NCI-H526 (cell line): ENCODE measurements around the gene HMMR.
A peak's percentile ranks its signal among the peaks of the same experiment; 100 is the strongest.
"Not testable (repeated sequence)": the region's sequence is repeated elsewhere in the genome, so short reads cannot be mapped to it uniquely, and the experiment has no call there.

Experiments
- DNase-seq, 2 experiments: peaks; one replicate each; lab custom pipeline; 2025; lab: John Stamatoyannopoulos, UW

The HMMR gene

DNA sequence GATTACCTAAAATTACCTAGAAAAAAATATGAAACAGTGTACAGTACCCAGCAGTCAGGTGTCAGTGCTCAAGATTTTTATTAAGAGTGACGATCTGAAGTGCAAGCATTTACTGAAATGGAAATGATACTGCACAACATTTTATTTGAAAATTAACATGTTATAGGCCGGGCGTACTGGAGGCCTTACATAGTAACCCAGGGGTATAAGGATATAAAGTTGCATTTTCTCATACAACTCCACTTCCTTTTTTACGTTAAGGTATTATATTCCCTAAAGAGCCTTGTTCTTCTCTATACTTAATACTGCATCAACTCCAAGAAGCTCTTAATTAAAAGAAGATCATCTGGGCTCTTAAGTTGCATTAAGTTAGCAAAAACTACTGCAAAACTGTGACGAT lies 48.3 kb downstream of the HMMR start:
- DNase-seq: no peak

DNA sequence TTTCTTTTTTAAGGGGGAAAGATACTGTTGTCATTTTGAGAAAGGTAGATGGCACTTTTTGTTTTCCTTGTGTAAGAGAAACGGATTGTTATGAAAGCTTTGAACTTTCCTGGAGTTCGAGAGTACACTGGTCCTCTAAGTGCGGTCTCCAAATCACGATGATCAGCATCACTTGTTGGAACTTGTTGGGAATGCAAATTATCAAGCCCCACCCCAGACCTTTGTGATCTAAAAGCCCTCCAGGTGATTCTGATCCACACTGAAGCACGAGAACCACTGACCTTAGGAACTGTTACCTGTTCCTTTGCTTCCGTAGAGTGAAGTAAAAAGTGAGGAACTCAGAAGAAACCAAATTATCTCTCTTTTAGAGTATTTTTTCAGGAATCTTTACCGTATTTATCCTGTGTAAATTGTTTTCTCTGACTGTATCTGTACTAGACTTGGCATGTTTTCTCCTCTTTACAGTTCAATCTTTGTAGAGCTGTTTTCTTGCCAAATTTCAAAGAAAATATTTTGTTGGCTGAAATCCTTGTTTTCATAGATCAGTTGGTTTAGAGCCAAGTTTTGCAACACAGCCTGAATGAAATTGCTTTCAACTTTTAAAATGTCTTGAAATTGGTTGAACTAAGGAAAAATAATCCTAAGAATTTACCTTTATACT lies 49.0 kb downstream of the HMMR start:
- peak; percentile 21 to 70 for DNase-seq

DNA sequence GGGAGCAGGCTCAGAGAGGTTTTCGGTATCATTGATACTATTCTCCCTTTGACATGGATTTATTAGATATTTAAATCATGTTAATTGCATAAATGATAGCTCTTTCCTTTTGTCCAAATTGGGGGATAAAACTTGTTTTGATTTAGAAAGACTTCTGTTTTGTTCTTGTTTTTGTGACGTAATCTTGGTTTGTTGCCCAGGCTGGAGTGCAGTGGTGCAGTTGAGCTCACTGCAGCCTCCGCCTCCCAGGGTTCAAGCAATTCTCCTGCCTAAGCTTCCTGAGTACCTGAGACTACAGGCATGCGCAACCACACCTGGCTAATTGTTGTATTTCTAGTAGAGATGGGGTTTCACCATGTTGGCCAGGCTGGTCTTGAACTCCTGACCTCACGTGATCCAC lies 52.1 kb downstream of the HMMR start:
- no peak for DNase-seq

- no peak for DNase-seq
These were observed 64.7 kb downstream of the HMMR start for GRCh38 chr5:163525096-163525495.

GRCh38 chr5:163529698-163530097 lies 69.3 kb downstream of the HMMR start:
- no peak for DNase-seq

GRCh38 chr5:163531272-163531671 lies 70.8 kb downstream of the HMMR start:
- no peak for DNase-seq

DNA sequence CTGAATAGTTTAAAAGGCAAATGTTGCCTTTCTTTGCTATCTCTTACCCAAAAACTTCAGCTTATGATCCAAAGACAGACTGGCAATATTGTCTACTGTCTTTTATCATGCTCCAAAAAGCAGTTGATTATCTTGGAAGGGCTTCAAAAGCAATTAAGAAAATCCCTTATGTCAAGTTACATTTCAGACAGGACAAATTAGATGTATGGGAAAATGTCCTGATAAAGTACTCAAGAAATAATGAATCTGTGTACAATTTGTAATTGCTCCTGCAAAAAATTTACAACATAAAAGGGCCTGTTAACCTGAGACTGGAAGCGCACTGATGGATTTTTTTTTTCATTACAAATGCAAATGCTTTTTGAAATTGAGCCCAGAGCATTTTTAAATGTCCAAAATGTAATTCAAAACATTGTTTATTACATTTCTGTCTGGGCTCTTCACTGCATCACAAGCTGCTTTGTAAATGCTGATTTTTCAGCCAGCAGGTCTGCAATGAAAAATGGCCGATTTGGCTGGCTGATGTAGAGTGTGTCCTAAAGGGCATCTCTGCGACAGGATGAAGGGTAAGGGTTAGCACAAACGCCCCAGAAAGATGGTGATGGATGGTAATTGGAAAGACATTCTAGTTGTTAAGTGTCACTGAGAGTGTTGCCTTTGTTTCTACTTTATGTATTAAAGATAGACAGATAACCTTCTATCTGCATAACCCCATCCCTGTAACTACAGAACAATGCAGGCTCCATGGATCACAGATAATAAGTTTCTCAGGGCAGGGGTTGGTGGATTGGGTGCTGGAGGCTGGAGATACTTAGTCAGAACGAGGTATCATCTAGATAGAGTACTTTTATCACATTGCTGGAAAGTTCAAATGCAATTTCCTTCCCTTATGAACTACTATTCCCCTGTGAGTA lies 72.0 kb downstream of the HMMR start:
- no peak for DNase-seq

DNA sequence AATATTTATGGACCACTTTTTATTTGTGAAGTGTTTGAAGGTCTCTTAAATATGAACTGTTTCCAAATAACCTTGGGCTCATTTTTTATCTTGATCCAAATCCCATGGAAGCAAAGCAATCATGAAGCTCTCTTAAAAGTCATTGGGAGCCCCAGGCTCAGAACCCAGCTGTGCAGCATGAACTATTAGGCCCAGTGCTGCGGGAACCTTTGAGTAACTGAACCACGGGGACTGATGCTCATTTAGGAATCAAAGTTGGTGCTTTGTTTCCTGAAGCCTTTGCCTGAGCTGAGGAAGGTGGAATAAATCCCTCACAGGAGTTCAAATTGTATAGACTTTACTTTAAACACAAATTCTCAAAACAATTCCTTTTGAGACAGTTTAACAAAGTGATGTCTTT lies 72.8 kb downstream of the HMMR start:
- DNase-seq: no peak

DNA sequence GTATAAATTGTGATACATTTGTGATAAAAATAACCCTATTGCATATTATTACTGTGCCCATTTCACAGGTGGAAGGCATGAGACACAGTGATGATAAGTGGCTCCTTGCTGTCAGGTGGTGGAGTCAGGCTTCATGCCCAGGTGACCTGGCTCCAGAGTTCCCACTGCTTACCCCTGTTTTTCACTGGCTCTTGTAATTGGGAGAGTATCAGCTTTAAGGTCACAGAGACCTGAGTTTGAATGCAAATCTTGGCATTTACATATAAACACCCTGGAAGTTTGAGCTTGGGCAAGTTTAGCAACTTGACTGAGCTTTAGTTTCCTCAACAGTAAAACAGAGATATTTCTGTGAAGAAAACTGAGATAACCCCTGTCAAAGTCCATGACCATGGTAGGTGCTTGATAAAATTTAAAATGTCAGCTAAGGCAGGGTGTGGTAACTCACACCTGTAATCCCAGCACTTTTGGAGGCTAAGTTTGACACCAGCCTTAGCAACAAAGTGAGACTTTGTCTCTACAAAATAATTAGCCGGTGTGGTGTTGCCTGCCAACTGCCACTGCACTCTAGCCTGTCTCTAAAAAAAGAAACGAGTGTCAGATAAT lies 74.2 kb downstream of the HMMR start:
- peak in 1 of 2 experiments; percentile 8 for DNase-seq

DNA sequence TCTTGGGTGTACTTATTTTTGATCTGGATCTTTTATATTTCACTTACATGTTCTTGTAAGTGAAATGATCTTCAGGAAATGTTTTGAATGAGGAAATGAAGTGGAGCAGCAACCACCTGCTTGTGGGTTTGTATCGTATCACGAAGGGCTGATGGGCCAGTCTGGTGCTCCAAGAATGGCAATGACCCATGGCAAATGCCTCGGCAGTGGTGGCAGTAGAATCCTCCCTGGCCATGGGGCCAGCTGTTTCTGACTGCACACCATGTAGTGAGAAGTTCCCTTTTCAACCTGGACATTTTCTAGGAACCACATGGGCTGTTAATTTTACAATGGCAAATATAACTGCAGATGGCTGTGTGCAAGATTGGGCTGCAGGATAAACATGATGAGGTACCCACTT lies 74.9 kb downstream of the HMMR start:
- DNase-seq: peak in 1 of 2 experiments; percentile 7

- DNase-seq: not testable (repeated sequence)
These were observed 76.0 kb downstream of the HMMR start for GRCh38 chr5:163536442-163536841.

DNA sequence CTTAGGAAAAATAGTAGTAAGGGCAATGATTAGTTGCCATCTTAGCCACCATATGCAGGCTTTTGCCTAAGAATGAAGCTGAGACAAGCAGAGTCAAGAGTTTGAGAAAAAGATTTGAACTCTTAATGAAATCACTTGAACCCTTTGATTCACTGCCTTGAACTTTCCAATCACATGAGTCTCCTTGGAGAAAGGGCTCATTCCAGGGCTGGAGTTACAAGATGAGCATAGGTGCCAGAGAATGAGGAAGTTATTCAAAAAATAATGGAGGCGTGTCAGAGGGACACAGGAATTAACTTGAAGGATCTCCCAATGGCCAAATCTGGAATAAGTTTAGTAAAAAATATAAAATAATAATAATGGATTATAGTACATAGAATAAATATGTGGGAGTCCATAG lies 80.3 kb downstream of the HMMR start:
- no peak for DNase-seq
